ENCODE measurements around the gene OSBPL1A. TPM values are rescaled to one million over a fixed set of nuclear protein-coding genes. Genes with fewer than 3 reads are reported as not detected.

OSBPL1A gene
- total RNA-seq, 2 donors from 2014 or later: 29.7 to 36.9 TPM

DNA sequence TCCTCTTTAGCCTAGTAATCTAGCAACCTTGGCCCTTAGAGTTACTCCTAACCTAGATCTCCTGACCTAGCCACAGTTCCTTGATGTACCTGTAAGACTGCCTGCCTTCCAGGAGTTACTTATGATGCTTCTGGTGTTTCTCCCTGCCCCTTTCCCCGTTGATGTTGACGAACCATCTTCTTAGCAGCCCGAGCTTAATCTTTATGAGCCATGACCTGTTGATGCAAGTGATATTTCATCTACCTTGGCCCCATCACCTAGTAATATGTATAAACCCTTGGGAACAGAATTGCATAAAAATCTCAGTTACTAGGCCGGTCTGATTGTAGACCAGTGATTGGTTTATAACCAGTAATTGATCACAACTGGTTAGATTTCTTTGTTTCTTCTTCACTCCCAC is 31.6 kb upstream of the OSBPL1A start:
- DNase-seq: no peak
- Mint-ChIP-seq H3K9me3 (no peaks in the 10 kb centered on the region), H3K4me1 (peaks cover 14% of the 10 kb centered on the region), H3K4me3 (no peak overlapping the region), H3K27me3 (ENCODE audit: insufficient read depth) (peaks cover 5% of the 10 kb centered on the region), H3K36me3 (ENCODE audit: low read depth) (peaks cover 26% of the 10 kb centered on the region), H3K27ac (no peak overlapping the region)
- Histone ChIP-seq H3K27ac (ENCODE audit: low read depth, low read length) (no peak overlapping the region), H3K27me3 (ENCODE audit: control insufficient read depth, insufficient read depth, low read length, poor library complexity, severe bottlenecking) (peaks cover 17% of the 10 kb centered on the region), H3K4me1 (ENCODE audit: control insufficient read depth, insufficient read depth, low read length) (no peaks in the 10 kb centered on the region), H3K9me3 (ENCODE audit: control insufficient read depth, low read length) (no peaks in the 10 kb centered on the region), H3K4me3 (ENCODE audit: low read length) (no peak overlapping the region), H3K9ac (ENCODE audit: extremely low read depth, low read length, poor library complexity, severe bottlenecking) (no peak overlapping the region), H3K36me3 (ENCODE audit: control insufficient read depth, insufficient read depth, low read length) (peaks cover 27% of the 10 kb centered on the region)
- WGBS, 2 experiments (ENCODE audit: insufficient coverage in 1 of 2, insufficient read length in 1 of 2): 89 to 98% methylated on average over 4 of the region's 4 CpGs
- TF ChIP-seq, protein P1, sequence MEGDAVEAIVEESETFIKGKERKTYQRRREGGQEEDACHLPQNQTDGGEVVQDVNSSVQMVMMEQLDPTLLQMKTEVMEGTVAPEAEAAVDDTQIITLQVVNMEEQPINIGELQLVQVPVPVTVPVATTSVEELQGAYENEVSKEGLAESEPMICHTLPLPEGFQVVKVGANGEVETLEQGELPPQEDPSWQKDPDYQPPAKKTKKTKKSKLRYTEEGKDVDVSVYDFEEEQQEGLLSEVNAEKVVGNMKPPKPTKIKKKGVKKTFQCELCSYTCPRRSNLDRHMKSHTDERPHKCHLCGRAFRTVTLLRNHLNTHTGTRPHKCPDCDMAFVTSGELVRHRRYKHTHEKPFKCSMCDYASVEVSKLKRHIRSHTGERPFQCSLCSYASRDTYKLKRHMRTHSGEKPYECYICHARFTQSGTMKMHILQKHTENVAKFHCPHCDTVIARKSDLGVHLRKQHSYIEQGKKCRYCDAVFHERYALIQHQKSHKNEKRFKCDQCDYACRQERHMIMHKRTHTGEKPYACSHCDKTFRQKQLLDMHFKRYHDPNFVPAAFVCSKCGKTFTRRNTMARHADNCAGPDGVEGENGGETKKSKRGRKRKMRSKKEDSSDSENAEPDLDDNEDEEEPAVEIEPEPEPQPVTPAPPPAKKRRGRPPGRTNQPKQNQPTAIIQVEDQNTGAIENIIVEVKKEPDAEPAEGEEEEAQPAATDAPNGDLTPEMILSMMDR (conservative IDR thresholded peaks at IDR 0.05): no peak

DNA sequence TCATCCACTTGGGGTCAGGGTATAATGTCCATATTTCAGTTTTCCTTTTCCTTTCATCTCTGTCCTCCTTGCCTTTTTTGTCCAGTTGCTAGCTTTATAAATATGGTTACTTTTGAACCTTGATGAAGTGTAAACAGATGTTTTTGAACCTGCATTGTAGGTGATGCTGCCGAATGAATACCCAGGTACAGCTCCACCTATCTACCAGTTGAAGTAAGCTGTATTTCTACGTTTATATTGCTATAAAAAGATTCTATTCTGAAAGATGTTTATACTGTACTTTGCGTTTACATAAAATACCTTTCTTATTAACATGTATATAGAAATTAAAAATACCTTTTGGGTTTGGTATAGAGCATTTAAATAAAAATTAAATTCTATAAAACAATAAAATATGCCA is 31.1 kb upstream of the OSBPL1A start:
- Histone ChIP-seq H3K4me3 (ENCODE audit: low read length) (no peak overlapping the region), H3K27ac (ENCODE audit: low read depth, low read length) (no peak overlapping the region), H3K36me3 (ENCODE audit: control insufficient read depth, insufficient read depth, low read length) (peaks cover 27% of the 10 kb centered on the region), H3K27me3 (ENCODE audit: control insufficient read depth, insufficient read depth, low read length, poor library complexity, severe bottlenecking) (peaks cover 22% of the 10 kb centered on the region), H3K4me1 (ENCODE audit: control insufficient read depth, insufficient read depth, low read length) (no peaks in the 10 kb centered on the region), H3K9me3 (ENCODE audit: control insufficient read depth, low read length) (no peaks in the 10 kb centered on the region), H3K9ac (ENCODE audit: extremely low read depth, low read length, poor library complexity, severe bottlenecking) (no peak overlapping the region)
- Mint-ChIP-seq H3K4me1 (peaks cover 14% of the 10 kb centered on the region), H3K9me3 (no peaks in the 10 kb centered on the region), H3K36me3 (ENCODE audit: low read depth) (peaks cover 22% of the 10 kb centered on the region), H3K4me3 (no peak overlapping the region), H3K27me3 (ENCODE audit: insufficient read depth) (peaks cover 7% of the 10 kb centered on the region), H3K27ac (no peak overlapping the region)
- WGBS, 2 experiments (ENCODE audit: insufficient coverage in 1 of 2, insufficient read length in 1 of 2): 83% methylated on average over 1 of the region's 3 CpGs; no CpG with 5 or more reads in 1 of the 2 experiments
- DNase-seq: no peak
- TF ChIP-seq, protein P1 (conservative IDR thresholded peaks at IDR 0.05): peak; percentile 71

DNA sequence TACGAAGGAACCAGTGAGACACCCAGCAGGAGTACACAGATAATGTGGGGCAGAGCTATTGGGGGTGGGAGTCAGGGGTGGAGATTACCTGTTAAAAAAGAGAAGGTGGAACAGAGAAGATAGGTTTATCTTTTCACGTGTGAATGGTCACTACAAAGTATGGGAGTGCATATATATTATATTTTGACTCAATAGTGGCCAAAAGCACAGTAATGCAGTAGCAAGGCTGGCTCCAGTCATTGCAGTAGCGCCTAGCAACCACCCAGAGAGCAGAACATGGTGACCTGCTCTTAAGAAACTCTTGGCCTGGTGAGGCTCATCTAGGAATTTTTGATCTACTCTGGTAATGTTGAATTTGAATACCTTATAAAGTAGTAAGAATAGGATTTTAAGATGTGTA is 29.9 kb upstream of the OSBPL1A start:
- H3K27me3 Mint-ChIP-seq (ENCODE audit: insufficient read depth): peaks cover 8% of the 10 kb centered on the region
- H3K27ac Mint-ChIP-seq: peak overlapping the region; percentile 96
- peaks cover 14% of the 10 kb centered on the region for H3K4me1 Mint-ChIP-seq
- H3K9me3 Mint-ChIP-seq: no peaks in the 10 kb centered on the region
- Histone ChIP-seq H3K27me3 (ENCODE audit: control insufficient read depth, insufficient read depth, low read length, poor library complexity, severe bottlenecking) (peaks cover 29% of the 10 kb centered on the region), H3K4me3 (ENCODE audit: low read length) (peak overlapping the region; percentile 95), H3K4me1 (ENCODE audit: control insufficient read depth, insufficient read depth, low read length) (no peaks in the 10 kb centered on the region), H3K27ac (ENCODE audit: low read depth, low read length) (peak overlapping the region; percentile 69), H3K9ac (ENCODE audit: extremely low read depth, low read length, poor library complexity, severe bottlenecking) (peak overlapping the region; percentile 73), H3K36me3 (ENCODE audit: control insufficient read depth, insufficient read depth, low read length) (peaks cover 24% of the 10 kb centered on the region), H3K9me3 (ENCODE audit: control insufficient read depth, low read length) (no peaks in the 10 kb centered on the region)
- TF ChIP-seq, protein P1 (conservative IDR thresholded peaks at IDR 0.05): no peak
- DNase-seq: peak; percentile 38
- peaks cover 16% of the 10 kb centered on the region for H3K36me3 Mint-ChIP-seq (ENCODE audit: low read depth)
- WGBS, 2 experiments (ENCODE audit: insufficient coverage in 1 of 2, insufficient read length in 1 of 2): 20 to 31% methylated on average over 2 to 3 of the region's 3 CpGs
- H3K4me3 Mint-ChIP-seq: peak overlapping the region; percentile 84
